Upper lobe of left lung (tissue), 6 donors: ENCODE measurements around the gene SENP6. TPM values are rescaled to one million over a fixed set of nuclear protein-coding genes. Genes with fewer than 3 reads are reported as not detected.

Experiments
- ATAC-seq, 2 donors: fragments of 200-7000 bp; cut with Tn5 transposase; one replicate each; pipeline ENCODE4 v1.9.1; 2022; ENCODE audit warnings: mild to moderate bottlenecking in 2 of 2, moderate library complexity in 2 of 2; ENCODE audit not compliant: low FRiP score in 2 of 2
- DNase-seq, 2 donors: peaks; one replicate each; pipeline ENCODE4 v3.0.0-alpha.2; 2019 to 2020
- H3K27ac ChIP-seq, 4 donors: fragments of 200-600 bp; sonication (generic); one replicate each; pipeline ENCODE4 v1.5.1; 2016 to 2019
- H3K27me3 ChIP-seq, 4 donors: fragments of 200-600 bp; sonication (generic); one replicate each; pipeline ENCODE4 v1.5.1; 2017 to 2019
- H3K36me3 ChIP-seq, 4 donors: fragments of 200-600 bp; sonication (generic); one replicate each; pipeline ENCODE4 v1.5.1; 2016 to 2019
- H3K4me1 ChIP-seq, 4 donors: fragments of 200-600 bp; sonication (generic); one replicate each; pipeline ENCODE4 v1.5.1; 2018 to 2019
- H3K4me3 ChIP-seq, 4 donors: fragments of 200-600 bp; sonication (generic); one replicate each; pipeline ENCODE4 v1.5.1; 2017 to 2019; ENCODE audit warnings: mild to moderate bottlenecking in 2 of 4, moderate library complexity in 1 of 4
- H3K9me3 ChIP-seq, 4 donors: fragments of 200-600 bp; sonication (generic); one replicate each; pipeline ENCODE4 v1.5.1; 2018 to 2019
- EP300 ChIP-seq, 4 donors: sonication (generic); formaldehyde crosslinking; IDR thresholded peaks; one replicate each; pipeline ENCODE4 v1.5.1; 2017; ENCODE audit warnings: antibody characterized with exemption in 4 of 4, control low read depth in 2 of 4
- POLR2A ChIP-seq, 4 donors: fragments of 450-650 bp; IDR thresholded peaks; one replicate each; pipeline ENCODE4 v1.5.1; 2016 to 2017; ENCODE audit warnings: antibody characterized with exemption in 4 of 4, mild to moderate bottlenecking in 2 of 4
- POLR2AphosphoS5 ChIP-seq, 2 donors: sonication (generic); formaldehyde crosslinking; IDR thresholded peaks; one replicate each; pipeline ENCODE4 v1.5.1; 2017; ENCODE audit warnings: antibody characterized with exemption in 2 of 2
- WGBS, 2 donors: methylation state at CpG; one replicate each; pipeline ENCODE4 v1.1.5; 2017 to 2018; 5-methylcytosine and 5-hydroxymethylcytosine counted together
- total RNA-seq, 6 donors: library from RNA; depleted of rRNA in 4 of 6; stranded (reverse); fragments of >200 nt in 4 of 6; gene quantifications; one replicate each; pipeline versions ENCODE4 v1.1.0 to v1.2.1, GENCODE V29; 2016 to 2021
- TF ChIP-seq, protein P1 (sequence below), 6 experiments: fragments of 450-650 bp in 4 of 6; fragments of 200-600 bp in 2 of 6; sonication (generic) in 2 of 6; IDR thresholded peaks; one replicate each; pipeline ENCODE4 v1.5.1; 2016 to 2019; ENCODE audit warnings: antibody characterized with exemption in 6 of 6
- donor health status: DM: no; HTN: no; CAD: no; lungs with moderate emphysema.
- donor health status: DM: no; HTN: yes; CAD: no; lungs with severe emphysema.

SENP6 gene
- total RNA-seq, 6 donors from 2014 or later, result 56.4 to 199 (median 87.2) TPM

DNA sequence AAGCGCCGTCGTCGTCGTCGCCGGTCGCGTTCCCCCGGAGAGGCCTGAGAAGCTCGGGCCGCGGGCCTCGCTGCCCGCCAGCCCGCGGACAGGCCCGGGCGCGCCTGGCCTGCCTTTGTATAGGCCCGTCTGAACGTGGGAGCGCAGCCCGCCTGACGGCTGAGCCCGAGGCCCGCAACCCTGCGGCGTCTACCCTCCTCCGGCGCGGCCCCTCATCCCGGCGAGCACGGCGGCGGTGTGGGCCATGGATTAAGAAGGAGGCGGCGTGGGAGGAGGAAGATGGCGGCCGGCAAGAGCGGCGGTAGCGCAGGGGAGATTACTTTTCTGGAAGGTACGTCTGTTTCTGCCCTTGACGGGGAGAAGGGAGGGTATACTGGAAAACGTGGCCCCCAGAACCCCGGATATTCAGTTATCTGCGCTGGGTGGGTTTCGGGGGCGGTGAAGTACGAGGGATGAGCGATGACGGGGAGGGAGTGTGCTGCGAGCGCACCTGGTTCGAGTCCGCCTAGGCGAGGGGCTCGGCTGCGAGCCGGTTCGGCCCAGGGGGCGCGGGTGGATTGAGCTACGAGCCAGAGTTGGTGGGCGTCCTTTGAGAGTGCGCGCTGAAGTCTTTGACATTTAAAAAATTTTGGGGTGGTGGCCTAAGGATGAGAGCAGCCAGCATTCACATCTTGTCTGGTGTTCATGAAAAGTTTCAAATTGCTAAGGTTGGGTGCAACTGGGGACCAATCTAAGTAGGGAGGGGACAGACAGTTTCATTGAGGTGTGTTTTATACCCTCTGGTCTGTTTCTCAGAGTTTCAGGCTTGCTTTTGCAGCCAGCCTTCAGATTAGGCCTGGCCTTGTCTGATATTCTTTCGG lies 796 bp downstream of the SENP6 start:
- Histone ChIP-seq H3K4me3 (peak overlapping the region; percentile 54 to 82 (median 62)), H3K27me3 (no peaks in the 10 kb centered on the region), H3K4me1 (peaks cover 23 to 48% (median 29%) of the 10 kb centered on the region in 4 donors), H3K27ac (peak overlapping the region; percentile 96 to 100 (median 98)), H3K9me3 (no peaks in the 10 kb centered on the region), H3K36me3 (no peaks in the 10 kb centered on the region)
- 1% methylated on average over 38 to 66 of the region's 70 CpGs for WGBS, 2 donors
- TF ChIP-seq, protein P1, sequence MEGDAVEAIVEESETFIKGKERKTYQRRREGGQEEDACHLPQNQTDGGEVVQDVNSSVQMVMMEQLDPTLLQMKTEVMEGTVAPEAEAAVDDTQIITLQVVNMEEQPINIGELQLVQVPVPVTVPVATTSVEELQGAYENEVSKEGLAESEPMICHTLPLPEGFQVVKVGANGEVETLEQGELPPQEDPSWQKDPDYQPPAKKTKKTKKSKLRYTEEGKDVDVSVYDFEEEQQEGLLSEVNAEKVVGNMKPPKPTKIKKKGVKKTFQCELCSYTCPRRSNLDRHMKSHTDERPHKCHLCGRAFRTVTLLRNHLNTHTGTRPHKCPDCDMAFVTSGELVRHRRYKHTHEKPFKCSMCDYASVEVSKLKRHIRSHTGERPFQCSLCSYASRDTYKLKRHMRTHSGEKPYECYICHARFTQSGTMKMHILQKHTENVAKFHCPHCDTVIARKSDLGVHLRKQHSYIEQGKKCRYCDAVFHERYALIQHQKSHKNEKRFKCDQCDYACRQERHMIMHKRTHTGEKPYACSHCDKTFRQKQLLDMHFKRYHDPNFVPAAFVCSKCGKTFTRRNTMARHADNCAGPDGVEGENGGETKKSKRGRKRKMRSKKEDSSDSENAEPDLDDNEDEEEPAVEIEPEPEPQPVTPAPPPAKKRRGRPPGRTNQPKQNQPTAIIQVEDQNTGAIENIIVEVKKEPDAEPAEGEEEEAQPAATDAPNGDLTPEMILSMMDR (IDR thresholded peaks at IDR 0.05), result peak in 1 of 6 experiments; percentile 4
- no peak for TF ChIP-seq POLR2A (IDR thresholded peaks at IDR 0.05)
- ATAC-seq (peak; percentile 78 to 79), DNase-seq (peak; percentile 35 to 92)

DNA sequence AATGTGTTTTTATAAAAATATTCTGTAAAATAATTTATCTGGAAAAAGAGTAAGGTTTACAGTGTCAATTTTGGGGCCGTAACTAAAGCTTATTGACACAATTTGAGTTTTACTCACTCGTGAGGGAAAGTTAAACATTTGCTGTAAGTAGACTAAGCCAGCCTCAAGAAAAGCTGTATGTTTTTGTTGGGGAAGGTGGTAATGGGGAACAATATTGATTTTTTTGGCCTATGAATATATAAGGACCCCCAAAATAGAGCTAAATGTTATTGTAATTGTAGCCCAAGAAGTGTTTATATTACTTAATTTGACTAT lies 1.4 kb downstream of the SENP6 start:
- TF ChIP-seq, protein P1 (IDR thresholded peaks at IDR 0.05), result no peak
- TF ChIP-seq POLR2AphosphoS5 (IDR thresholded peaks at IDR 0.05) (no peak), POLR2A (IDR thresholded peaks at IDR 0.05) (no peak), EP300 (IDR thresholded peaks at IDR 0.05) (no peak)
- H3K9me3 ChIP-seq, result no peaks in the 10 kb centered on the region
- peak overlapping the region; percentile 96 to 100 (median 98) for H3K27ac ChIP-seq
- H3K36me3 ChIP-seq, result no peaks in the 10 kb centered on the region
- DNase-seq, result no peak
- no peaks in the 10 kb centered on the region for H3K27me3 ChIP-seq
- 1 to 3% methylated on average over 2 of the region's 2 CpGs for WGBS, 2 donors
- no peak for ATAC-seq
- H3K4me1 ChIP-seq, result peaks cover 25 to 49% (median 34%) of the 10 kb centered on the region in 4 donors
- peak overlapping the region; percentile 54 to 82 (median 62) for H3K4me3 ChIP-seq

DNA sequence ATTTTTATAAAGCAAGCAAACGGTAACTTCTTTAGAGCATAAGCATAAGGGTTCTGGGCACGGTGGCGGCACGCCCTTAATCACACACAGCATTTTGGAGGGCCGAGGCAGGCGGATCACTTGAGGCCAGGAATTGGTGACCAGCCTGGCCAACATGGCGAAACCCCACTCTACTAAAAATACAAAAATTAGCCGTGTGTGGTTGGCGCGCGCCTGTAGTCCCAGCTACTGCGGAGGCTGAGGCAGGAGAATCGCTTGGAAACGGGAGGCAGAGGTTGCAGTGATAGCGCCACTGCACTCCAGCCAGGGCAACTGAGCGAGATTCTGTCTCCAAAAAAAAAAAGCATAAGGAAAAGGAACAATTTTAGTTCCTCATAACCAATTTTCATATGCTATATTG lies 2.6 kb downstream of the SENP6 start:
- Histone ChIP-seq H3K9me3 (no peaks in the 10 kb centered on the region), H3K27ac (no peak overlapping the region), H3K36me3 (no peaks in the 10 kb centered on the region), H3K27me3 (no peaks in the 10 kb centered on the region), H3K4me1 (peaks cover 31 to 56% (median 46%) of the 10 kb centered on the region in 4 donors), H3K4me3 (peak overlapping the region in 2 of 4 donors; percentile 65 to 82)
- WGBS, 2 donors, result 89 to 92% methylated on average over 16 of the region's 16 CpGs
- no peak for DNase-seq
- ATAC-seq, result no peak
- no peak for TF ChIP-seq EP300 (IDR thresholded peaks at IDR 0.05)
- no peak for TF ChIP-seq POLR2AphosphoS5 (IDR thresholded peaks at IDR 0.05)
- TF ChIP-seq, protein P1 (IDR thresholded peaks at IDR 0.05), result no peak
- TF ChIP-seq POLR2A (IDR thresholded peaks at IDR 0.05), result no peak

DNA sequence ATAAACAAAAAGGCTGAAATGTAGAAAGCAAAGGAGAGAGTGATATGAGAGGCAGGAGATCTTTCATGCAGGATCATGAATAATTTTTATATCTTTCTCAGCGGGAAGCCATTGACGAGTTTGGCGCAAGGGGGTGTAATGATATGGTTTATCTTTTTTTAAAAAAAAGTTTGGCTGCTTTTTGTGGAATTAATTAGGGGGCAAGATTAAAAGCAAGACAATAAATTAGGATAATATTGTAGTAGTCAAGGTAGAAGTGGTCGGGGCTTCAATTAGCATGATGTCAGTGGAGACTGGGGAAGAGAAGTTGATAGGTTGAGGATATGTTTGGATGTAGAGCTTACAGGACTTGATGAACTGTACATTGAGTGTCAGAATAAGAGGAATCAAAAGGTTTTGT lies 4.0 kb downstream of the SENP6 start:
- Histone ChIP-seq H3K4me1 (peaks cover 44 to 63% (median 55%) of the 10 kb centered on the region in 4 donors), H3K4me3 (no peak overlapping the region), H3K27me3 (no peaks in the 10 kb centered on the region), H3K27ac (no peak overlapping the region), H3K36me3 (no peaks in the 10 kb centered on the region), H3K9me3 (no peaks in the 10 kb centered on the region)
- TF ChIP-seq POLR2AphosphoS5 (IDR thresholded peaks at IDR 0.05), result no peak
- TF ChIP-seq POLR2A (IDR thresholded peaks at IDR 0.05), result no peak
- no peak for TF ChIP-seq EP300 (IDR thresholded peaks at IDR 0.05)
- TF ChIP-seq, protein P1 (IDR thresholded peaks at IDR 0.05), result no peak
- ATAC-seq (no peak), DNase-seq (no peak)
- whole genome bisulfite sequencing, 2 donors, result 93 to 96% methylated on average over 4 of the region's 4 CpGs
